Gastrocnemius medialis (tissue), 4 donors: ENCODE data around the gene PDE6C. TPM values are rescaled to one million over a fixed set of nuclear protein-coding genes. Genes with fewer than 3 reads are reported as not detected.

Source experiments
- ATAC-seq, 2 donors: fragments of 150-250 bp; one replicate each; pipeline ENCODE4 v1.9.1; 2016
- DNase-seq, 2 donors: peaks; one replicate each; pipeline ENCODE4 v3.0.0-alpha.2; 2019
- H3K27ac ChIP-seq, 4 donors: fragments of 200-600 bp; sonication (generic); 1 replicate in 1 of 4; 2 replicates in 3 of 4; pipeline ENCODE4 v1.5.1; 2016 to 2018; ENCODE audit warnings: mild to moderate bottlenecking in 2 of 4, moderate library complexity in 1 of 4
- H3K27me3 ChIP-seq, 3 donors: fragments of 200-600 bp; sonication (generic) in 2 of 3; 1 replicate in 1 of 3; 2 replicates in 2 of 3; pipeline versions ENCODE4 v1.5.1 to v1.6.0; 2016 to 2019; ENCODE audit warnings: mild to moderate bottlenecking in 1 of 3, moderate library complexity in 1 of 3
- H3K36me3 ChIP-seq, 2 donors: fragments of 200-600 bp; sonication (generic) in 1 of 2; one replicate each; pipeline ENCODE4 v1.5.1; 2017 to 2018
- H3K4me1 ChIP-seq, 2 donors: fragments of 200-600 bp; sonication (generic) in 1 of 2; one replicate each; pipeline ENCODE4 v1.5.1; 2016 to 2017; ENCODE audit warnings: mild to moderate bottlenecking in 2 of 2
- H3K4me3 ChIP-seq, 4 donors: fragments of 200-600 bp; sonication (generic) in 3 of 4; 1 replicate in 1 of 4; 2 replicates in 3 of 4; pipeline ENCODE4 v1.5.1; 2016 to 2019; ENCODE audit warnings: mild to moderate bottlenecking in 2 of 4
- H3K9me3 ChIP-seq, 3 donors: fragments of 200-600 bp; sonication (generic) in 2 of 3; 1 replicate in 1 of 3; 2 replicates in 2 of 3; pipeline ENCODE4 v1.5.1; 2016 to 2019
- POLR2A ChIP-seq, 2 donors: fragments of 450-650 bp; IDR thresholded peaks; one replicate each; pipeline ENCODE4 v1.6.1; 2017; ENCODE audit warnings: antibody characterized with exemption in 2 of 2, mild to moderate bottlenecking in 2 of 2, moderate library complexity in 2 of 2
- in situ Hi-C, 4 donors: fragments of 200-750 bp; cut with MboI; loops; one replicate each; pipeline versions ENCODE4 v1.15.0 to v1.8.0; 2017; ENCODE audit warnings: low sequenced_read_pairs in 4 of 4
- intact Hi-C: fragments of 100-400 bp; cut with DNase I; formaldehyde crosslinking; loops from one replicate; pipeline ENCODE4 v1.15.1; 2023; ENCODE audit warnings: low total_unique reads
- total RNA-seq, 4 donors: library from RNA; depleted of rRNA; stranded (reverse); fragments of >200 nt; gene quantifications; one replicate each; pipeline versions ENCODE4 v1.1.0 to v1.2.3, GENCODE V29; 2016
- TF ChIP-seq, protein P1 (sequence below), 5 experiments: fragments of 450-650 bp in 3 of 5; fragments of 200-600 bp in 2 of 5; sonication (generic) in 2 of 5; IDR thresholded peaks in 4 of 5; conservative IDR thresholded peaks in 1 of 5; 1 replicate in 4 of 5; 2 replicates in 1 of 5; pipeline ENCODE4 v1.5.1; 2016 to 2019; ENCODE audit warnings: antibody characterized with exemption in 5 of 5, mild to moderate bottlenecking in 3 of 5, moderate library complexity in 3 of 5

The PDE6C gene
- total RNA-seq, 4 donors from 2014 or later = not detected

DNA sequence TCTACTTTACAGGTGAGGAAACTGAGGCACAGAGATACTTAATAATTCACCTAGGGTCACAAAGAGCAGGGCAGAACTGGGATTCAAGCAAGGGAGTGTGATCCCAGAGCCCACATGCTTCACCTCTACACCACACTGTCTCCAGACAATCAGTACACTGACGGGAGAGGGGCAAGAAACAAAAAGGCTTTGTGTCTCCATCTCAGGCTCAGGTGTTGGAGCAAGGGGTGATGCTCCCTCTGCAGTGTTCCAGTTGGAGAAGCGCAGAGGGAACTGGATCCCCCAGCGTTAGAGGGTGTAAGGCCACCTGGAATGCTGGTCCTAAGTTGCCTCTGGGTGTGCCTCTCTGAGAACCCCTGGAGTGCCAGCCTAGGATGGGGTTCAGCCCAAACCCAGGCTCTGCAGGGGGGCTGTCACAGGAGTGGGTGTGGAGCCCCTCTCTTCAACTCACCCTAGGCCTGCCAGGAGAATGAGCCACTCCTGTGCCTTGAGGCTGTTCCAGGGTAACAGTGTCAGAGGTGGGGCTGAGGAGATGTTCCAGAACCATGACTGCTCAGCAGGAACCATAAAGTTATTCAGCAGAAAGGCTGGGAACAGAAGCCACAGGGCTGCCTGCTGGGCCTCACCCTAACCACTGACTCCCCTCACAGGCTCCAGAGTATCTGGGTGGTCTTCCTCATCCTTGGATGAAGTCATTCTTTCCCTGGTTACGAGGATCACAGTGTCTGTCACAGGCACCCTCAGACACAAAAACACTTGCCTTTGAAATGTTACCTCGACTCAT, 16.8 kb upstream of the PDE6C start:
- intact Hi-C loops = no loop called here
- Histone ChIP-seq H3K4me3 (no peak overlapping the region), H3K27ac (no peak overlapping the region), H3K27me3 (peaks cover 0 to 2% (median 0%) of the 10 kb centered on the region in 3 donors), H3K36me3 (no peaks in the 10 kb centered on the region), H3K4me1 (no peaks in the 10 kb centered on the region), H3K9me3 (no peaks in the 10 kb centered on the region)
- TF ChIP-seq, protein P1, sequence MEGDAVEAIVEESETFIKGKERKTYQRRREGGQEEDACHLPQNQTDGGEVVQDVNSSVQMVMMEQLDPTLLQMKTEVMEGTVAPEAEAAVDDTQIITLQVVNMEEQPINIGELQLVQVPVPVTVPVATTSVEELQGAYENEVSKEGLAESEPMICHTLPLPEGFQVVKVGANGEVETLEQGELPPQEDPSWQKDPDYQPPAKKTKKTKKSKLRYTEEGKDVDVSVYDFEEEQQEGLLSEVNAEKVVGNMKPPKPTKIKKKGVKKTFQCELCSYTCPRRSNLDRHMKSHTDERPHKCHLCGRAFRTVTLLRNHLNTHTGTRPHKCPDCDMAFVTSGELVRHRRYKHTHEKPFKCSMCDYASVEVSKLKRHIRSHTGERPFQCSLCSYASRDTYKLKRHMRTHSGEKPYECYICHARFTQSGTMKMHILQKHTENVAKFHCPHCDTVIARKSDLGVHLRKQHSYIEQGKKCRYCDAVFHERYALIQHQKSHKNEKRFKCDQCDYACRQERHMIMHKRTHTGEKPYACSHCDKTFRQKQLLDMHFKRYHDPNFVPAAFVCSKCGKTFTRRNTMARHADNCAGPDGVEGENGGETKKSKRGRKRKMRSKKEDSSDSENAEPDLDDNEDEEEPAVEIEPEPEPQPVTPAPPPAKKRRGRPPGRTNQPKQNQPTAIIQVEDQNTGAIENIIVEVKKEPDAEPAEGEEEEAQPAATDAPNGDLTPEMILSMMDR (IDR thresholded peaks at IDR 0.05 in 4 of 5, conservative IDR thresholded peaks at IDR 0.05 in 1 of 5) = no peak
- no peak for TF ChIP-seq POLR2A (IDR thresholded peaks at IDR 0.05)
- DNase-seq (no peak), ATAC-seq (no peak)
- in situ Hi-C loops = no loop called here

DNA sequence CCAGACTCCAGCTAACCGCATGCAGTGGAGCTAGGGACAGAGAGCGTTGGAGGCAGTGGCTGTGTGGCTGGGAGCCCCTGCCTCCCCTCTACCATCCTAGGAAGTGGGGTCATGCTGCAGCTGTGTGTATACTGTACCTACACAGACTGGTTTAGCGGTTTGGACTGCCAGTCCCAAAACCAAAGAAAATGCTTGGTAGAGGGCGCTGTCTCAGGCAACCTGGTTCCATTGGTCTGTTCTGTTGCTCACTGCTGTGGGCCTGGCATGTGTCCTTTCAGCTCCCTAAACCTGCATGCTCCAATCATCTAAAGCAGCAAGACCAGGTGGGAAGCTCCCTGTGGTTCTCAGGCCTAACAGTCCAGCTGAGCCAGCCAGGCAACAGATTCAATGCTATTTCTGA, 15.8 kb upstream of the PDE6C start:
- Histone ChIP-seq H3K27ac (no peak overlapping the region), H3K4me1 (peaks cover 0 to 4% of the 10 kb centered on the region in 2 donors), H3K36me3 (no peaks in the 10 kb centered on the region), H3K27me3 (peaks cover 0 to 7% (median 2%) of the 10 kb centered on the region in 3 donors), H3K9me3 (no peaks in the 10 kb centered on the region), H3K4me3 (no peak overlapping the region)
- no peak for ATAC-seq
- intact Hi-C loops (no loop called here), in situ Hi-C loops (no loop called here)
- TF ChIP-seq, protein P1 (IDR thresholded peaks at IDR 0.05 in 4 of 5, conservative IDR thresholded peaks at IDR 0.05 in 1 of 5) = no peak
- no peak for TF ChIP-seq POLR2A (IDR thresholded peaks at IDR 0.05)
- no peak for DNase-seq

GRCh38 chr10:93597075-93597599, 15.2 kb upstream of the PDE6C start:
- intact Hi-C loops (no loop called here), in situ Hi-C loops (no loop called here)
- H3K27me3 ChIP-seq = peaks cover 5 to 13% (median 8%) of the 10 kb centered on the region in 3 donors
- H3K36me3 ChIP-seq = no peaks in the 10 kb centered on the region
- H3K27ac ChIP-seq = no peak overlapping the region
- no peak for DNase-seq
- TF ChIP-seq, protein P1 (IDR thresholded peaks at IDR 0.05 in 4 of 5, conservative IDR thresholded peaks at IDR 0.05 in 1 of 5) = no peak
- TF ChIP-seq POLR2A (IDR thresholded peaks at IDR 0.05) = no peak
- H3K4me1 ChIP-seq = peaks cover 0 to 9% of the 10 kb centered on the region in 2 donors
- H3K9me3 ChIP-seq = no peaks in the 10 kb centered on the region
- H3K4me3 ChIP-seq = no peak overlapping the region
- no peak for ATAC-seq

DNA sequence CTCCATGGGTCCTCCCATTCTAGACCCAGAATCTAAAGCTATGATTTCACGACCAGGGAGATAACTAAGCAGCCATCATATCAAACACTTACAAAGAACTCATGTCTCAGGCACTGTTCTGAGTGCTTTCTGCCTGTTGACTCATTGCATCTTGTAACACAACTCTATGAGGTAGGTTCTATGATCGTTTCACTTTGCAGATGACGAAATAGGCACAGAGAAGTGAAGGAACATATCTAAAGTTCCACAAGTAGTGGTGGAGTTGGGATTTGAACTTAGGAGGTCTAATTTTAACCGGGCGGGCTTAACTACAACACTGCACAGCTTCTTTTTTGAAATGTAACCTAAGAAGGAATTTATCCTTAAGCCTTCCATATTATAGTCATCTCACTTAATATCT, 14.2 kb upstream of the PDE6C start:
- in situ Hi-C loops = no loop called here

More for the DNA sequence above, 14.2 kb upstream of the PDE6C start:
- H3K27me3 ChIP-seq = peaks cover 15 to 23% (median 18%) of the 10 kb centered on the region in 3 donors
- no peak overlapping the region for H3K27ac ChIP-seq
- H3K9me3 ChIP-seq = no peaks in the 10 kb centered on the region
- intact Hi-C loops = no loop called here
- no peak overlapping the region for H3K4me3 ChIP-seq
- DNase-seq (no peak), ATAC-seq (no peak)
- no peaks in the 10 kb centered on the region for H3K36me3 ChIP-seq
- TF ChIP-seq, protein P1 (IDR thresholded peaks at IDR 0.05 in 4 of 5, conservative IDR thresholded peaks at IDR 0.05 in 1 of 5) = no peak
- no peak for TF ChIP-seq POLR2A (IDR thresholded peaks at IDR 0.05)
- H3K4me1 ChIP-seq = peaks cover 0 to 9% of the 10 kb centered on the region in 2 donors
